Retinal pigment epithelial cell (primary cell): ENCODE data around the gene SEMA6A.

Experiments
- DNase-seq: peaks from one replicate; pipeline ENCODE4 v3.0.0-alpha.2; 2010; ENCODE audit warnings: low read depth
- H3K4me3 ChIP-seq: 2 replicates; pipeline ENCODE4 v1.5.1; 2011; ENCODE audit warnings: mild to moderate bottlenecking, low read length, control low read depth, moderate library complexity
- CTCF ChIP-seq: conservative IDR thresholded peaks from 2 replicates; pipeline ENCODE4 v1.5.1; 2011; ENCODE audit warnings: low read depth, low read length, control low read depth, inconsistent platforms

SEMA6A gene

GRCh38 chr5:116452774-116453368, 121.8 kb downstream of the SEMA6A start:
- TF ChIP-seq CTCF, result no peak
- no peak overlapping the region for H3K4me3 ChIP-seq
- no peak for DNase-seq

GRCh38 chr5:116451905-116452450, 122.6 kb downstream of the SEMA6A start:
- peak; percentile 29 for DNase-seq
- H3K4me3 ChIP-seq, result no peak overlapping the region
- no peak for TF ChIP-seq CTCF

- no peak overlapping the region for H3K4me3 ChIP-seq
- DNase-seq, result no peak
These were observed 123.6 kb downstream of the SEMA6A start for GRCh38 chr5:116451066-116451465.

GRCh38 chr5:116449458-116449857, 125.2 kb downstream of the SEMA6A start:
- no peak overlapping the region for H3K4me3 ChIP-seq
- DNase-seq, result no peak
- no peak for TF ChIP-seq CTCF

More at GRCh38 chr5:116451066-116451465, 123.6 kb downstream of the SEMA6A start:
- TF ChIP-seq CTCF, result no peak

- no peak overlapping the region for H3K4me3 ChIP-seq
- no peak for DNase-seq
- no peak for TF ChIP-seq CTCF
These were observed 125.7 kb downstream of the SEMA6A start for GRCh38 chr5:116448870-116449427.

- no peak overlapping the region for H3K4me3 ChIP-seq
- no peak for TF ChIP-seq CTCF
- no peak for DNase-seq
These were observed 126.2 kb downstream of the SEMA6A start for GRCh38 chr5:116448450-116448849.
